Ovary (tissue), 1 donor: ENCODE results near the gene TMEM45A.

Experiments
- EP300 ChIP-seq: sonication (generic); formaldehyde crosslinking; IDR thresholded peaks from one replicate; pipeline ENCODE4 v1.6.1; 2017; ENCODE audit warnings: antibody characterized with exemption
- POLR2A ChIP-seq: fragments of 450-650 bp; IDR thresholded peaks from one replicate; pipeline ENCODE4 v1.6.1; 2017; ENCODE audit warnings: antibody characterized with exemption, mild to moderate bottlenecking, moderate library complexity

DNA sequence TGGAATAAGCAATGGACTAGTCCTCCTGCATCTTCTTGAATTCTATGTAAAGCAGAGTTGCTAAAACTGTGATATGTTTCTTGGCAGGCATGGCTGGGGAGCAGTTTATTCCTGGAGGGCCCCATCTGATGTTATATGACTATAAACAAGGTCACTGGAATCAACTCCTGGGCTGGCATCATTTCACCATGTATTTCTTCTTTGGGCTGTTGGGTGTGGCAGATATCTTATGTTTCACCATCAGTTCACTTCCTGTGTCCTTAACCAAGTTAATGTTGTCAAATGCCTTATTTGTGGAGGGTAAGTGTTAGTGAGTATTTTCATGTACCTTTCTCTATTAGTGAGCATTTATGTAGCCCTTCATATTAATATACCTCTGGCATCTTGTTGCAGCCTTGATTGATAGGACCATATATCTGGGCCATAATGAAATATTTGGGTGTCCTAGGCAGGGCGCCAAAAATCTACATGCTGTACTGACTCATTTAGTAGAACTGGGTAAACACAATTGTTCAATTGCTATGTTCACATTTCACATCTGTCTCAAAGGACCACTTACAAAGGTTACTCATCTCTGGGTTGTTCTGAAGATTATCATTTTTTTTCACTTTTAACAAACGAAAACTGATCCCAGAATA, 64.4 kb downstream of the TMEM45A start:
- TF ChIP-seq POLR2A (no peak), EP300 (no peak)
